Nephron (organoid): ENCODE results near the gene AMMECR1.

ENCODE experiments used
- H3K27ac Mint-ChIP-seq, 3 experiments: 2 replicates each; pipeline ENCODE4 v1.8.0; 2020; ENCODE audit warnings: mixed read lengths in 3 of 3, mild to moderate bottlenecking in 2 of 3, moderate library complexity in 1 of 3
- H3K27me3 Mint-ChIP-seq: 2 replicates; pipeline ENCODE4 v1.8.0; 2021; ENCODE audit warnings: low read depth, mild to moderate bottlenecking, moderate library complexity, mixed read lengths
- H3K36me3 Mint-ChIP-seq: 2 replicates; pipeline ENCODE4 v1.8.0; 2020; ENCODE audit warnings: low read depth, mixed read lengths
- H3K4me1 Mint-ChIP-seq: 2 replicates; pipeline ENCODE4 v1.8.0; 2020; ENCODE audit warnings: mixed read lengths
- H3K4me3 Mint-ChIP-seq, 3 experiments: 2 replicates each; pipeline ENCODE4 v1.8.0; 2020; ENCODE audit warnings: mild to moderate bottlenecking in 3 of 3, mixed read lengths in 3 of 3, moderate library complexity in 2 of 3
- H3K9me3 Mint-ChIP-seq: 2 replicates; pipeline ENCODE4 v1.8.0; 2020; ENCODE audit warnings: mixed read lengths
- TF ChIP-seq, protein P1 (sequence below), 3 experiments: fragments of 200-600 bp; sonication (generic); IDR thresholded peaks; one replicate each; pipeline ENCODE4 v1.5.0; 2021; ENCODE audit warnings: antibody characterized with exemption in 3 of 3; ENCODE audit not compliant: unreplicated experiment in 3 of 3

Gene AMMECR1

DNA sequence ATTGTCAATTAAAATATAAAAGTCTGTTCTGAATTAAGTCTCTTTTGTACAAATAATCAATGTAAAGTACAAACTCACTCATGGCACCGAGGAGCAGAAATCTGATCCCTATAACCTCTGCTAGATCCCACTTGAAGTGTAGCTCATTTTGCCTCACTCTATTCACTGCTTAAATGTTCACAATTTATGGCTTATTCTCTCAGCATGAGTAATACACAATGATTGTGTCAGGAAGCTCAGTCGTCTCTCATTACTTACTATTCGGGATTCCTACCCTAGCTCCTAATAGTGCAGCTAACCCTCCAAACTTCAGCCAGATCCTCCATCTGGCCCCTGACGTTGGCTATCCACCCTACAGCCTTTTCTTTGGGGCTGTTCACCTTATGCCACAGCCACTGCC lies 4.7 kb upstream of the AMMECR1 start:
- Mint-ChIP-seq H3K27me3 (no peaks in the 10 kb centered on the region), H3K9me3 (peaks cover 5% of the 10 kb centered on the region), H3K4me1 (peaks cover 44% of the 10 kb centered on the region), H3K27ac (no peak overlapping the region), H3K4me3 (no peak overlapping the region), H3K36me3 (no peaks in the 10 kb centered on the region)
- TF ChIP-seq, protein P1, sequence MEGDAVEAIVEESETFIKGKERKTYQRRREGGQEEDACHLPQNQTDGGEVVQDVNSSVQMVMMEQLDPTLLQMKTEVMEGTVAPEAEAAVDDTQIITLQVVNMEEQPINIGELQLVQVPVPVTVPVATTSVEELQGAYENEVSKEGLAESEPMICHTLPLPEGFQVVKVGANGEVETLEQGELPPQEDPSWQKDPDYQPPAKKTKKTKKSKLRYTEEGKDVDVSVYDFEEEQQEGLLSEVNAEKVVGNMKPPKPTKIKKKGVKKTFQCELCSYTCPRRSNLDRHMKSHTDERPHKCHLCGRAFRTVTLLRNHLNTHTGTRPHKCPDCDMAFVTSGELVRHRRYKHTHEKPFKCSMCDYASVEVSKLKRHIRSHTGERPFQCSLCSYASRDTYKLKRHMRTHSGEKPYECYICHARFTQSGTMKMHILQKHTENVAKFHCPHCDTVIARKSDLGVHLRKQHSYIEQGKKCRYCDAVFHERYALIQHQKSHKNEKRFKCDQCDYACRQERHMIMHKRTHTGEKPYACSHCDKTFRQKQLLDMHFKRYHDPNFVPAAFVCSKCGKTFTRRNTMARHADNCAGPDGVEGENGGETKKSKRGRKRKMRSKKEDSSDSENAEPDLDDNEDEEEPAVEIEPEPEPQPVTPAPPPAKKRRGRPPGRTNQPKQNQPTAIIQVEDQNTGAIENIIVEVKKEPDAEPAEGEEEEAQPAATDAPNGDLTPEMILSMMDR (IDR thresholded peaks at IDR 0.05; ENCODE audit: unreplicated experiment in 3 of 3) = no peak

DNA sequence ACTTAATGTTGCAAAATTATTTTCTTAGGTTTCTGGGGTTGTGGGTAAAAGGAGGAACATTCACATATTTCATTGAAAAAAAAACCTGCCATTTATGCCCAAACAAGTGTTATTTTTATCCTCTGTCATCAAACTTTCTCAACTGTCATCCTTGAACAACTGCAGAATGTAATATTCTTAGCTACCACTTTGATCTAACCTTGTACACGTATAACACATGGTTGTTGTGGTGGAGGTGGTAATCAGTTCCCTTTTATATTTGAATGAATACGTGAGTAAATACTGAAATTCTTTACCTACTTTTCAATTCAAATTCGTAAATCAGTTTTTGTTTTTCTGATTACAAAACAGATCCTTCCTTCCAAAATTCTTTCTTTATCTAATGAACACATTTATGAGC lies 3.8 kb upstream of the AMMECR1 start:
- Mint-ChIP-seq H3K27me3 (no peaks in the 10 kb centered on the region), H3K27ac (no peak overlapping the region), H3K36me3 (no peaks in the 10 kb centered on the region)

DNA sequence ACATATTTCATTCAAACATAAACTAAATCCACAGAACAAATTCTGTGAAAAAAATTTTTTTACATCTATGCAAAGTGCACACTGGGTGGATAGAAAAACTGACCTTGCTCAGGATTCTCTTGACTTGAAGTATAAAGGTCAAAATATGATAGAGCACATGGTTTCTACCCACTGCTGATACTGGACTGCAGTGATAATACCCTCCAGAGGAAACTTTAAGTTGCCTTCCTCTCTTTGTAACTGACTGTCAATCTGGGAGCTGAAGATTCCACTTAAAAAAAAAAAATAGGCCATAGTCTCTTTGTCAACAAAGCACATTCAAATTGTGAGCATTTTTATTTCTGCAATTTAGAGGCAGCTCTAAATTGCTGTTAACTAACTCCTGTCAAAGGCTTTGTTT lies 3.2 kb upstream of the AMMECR1 start:
- Mint-ChIP-seq H3K4me1 (peaks cover 49% of the 10 kb centered on the region), H3K27ac (peak overlapping the region in 1 of 3 experiments; percentile 89), H3K9me3 (peaks cover 5% of the 10 kb centered on the region), H3K36me3 (no peaks in the 10 kb centered on the region), H3K4me3 (no peak overlapping the region), H3K27me3 (no peaks in the 10 kb centered on the region)
- TF ChIP-seq, protein P1 (IDR thresholded peaks at IDR 0.05; ENCODE audit: unreplicated experiment in 3 of 3) = no peak

More for the DNA sequence above, 3.8 kb upstream of the AMMECR1 start:
- TF ChIP-seq, protein P1 (IDR thresholded peaks at IDR 0.05; ENCODE audit: unreplicated experiment in 3 of 3) = no peak
- Mint-ChIP-seq H3K4me1 (peaks cover 44% of the 10 kb centered on the region), H3K9me3 (peaks cover 5% of the 10 kb centered on the region), H3K4me3 (no peak overlapping the region)

DNA sequence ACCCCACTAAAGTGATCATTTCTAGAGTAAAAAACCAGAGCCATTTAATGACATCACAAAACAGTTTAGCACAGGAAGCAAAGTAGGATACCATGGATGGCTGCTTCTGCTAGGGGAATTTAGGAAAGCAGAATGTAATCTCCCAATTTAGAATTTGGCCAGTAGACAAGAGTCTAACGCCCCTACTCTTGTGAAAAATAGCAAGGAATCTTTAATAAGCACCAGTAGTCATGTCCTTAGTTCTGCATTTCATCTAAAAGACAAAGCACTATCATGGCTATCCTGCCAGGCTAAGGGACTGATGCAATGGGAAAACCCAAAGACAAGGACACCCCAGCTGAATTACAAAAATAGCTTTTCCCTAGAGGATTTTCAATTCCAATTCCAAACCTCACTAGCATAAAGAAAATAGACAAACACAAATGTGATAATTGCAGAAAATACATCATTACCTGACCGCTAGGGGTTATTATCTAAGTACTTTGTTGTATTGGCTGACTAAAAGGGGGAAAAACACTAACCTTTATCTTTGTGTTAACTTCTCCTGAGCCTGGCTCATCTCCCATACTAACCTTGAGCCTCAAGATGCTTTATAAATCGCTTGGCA lies 2.6 kb upstream of the AMMECR1 start:
- peak overlapping the region in 2 of 3 experiments; percentile 11 to 58 for H3K4me3 Mint-ChIP-seq

DNA sequence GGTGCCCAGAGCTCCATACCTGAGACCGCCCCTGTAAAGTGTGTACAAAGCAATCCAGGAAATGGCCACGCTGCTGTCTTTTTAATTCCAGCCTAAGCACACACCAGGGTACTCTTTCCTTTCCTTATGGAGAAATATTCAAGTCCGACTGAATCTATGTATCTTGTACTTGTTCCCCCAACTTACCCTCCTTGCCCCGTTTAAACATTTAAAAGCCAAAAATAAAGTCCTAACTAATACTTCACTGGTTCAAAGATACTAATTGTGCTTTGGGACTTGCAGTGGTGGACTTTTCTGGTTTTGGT lies 731 bp upstream of the AMMECR1 start:
- TF ChIP-seq, protein P1 (IDR thresholded peaks at IDR 0.05; ENCODE audit: unreplicated experiment in 3 of 3) = no peak
- no peaks in the 10 kb centered on the region for H3K27me3 Mint-ChIP-seq
- no peaks in the 10 kb centered on the region for H3K36me3 Mint-ChIP-seq
- H3K4me1 Mint-ChIP-seq = peaks cover 66% of the 10 kb centered on the region
- peak overlapping the region; percentile 89 to 94 (median 89) for H3K27ac Mint-ChIP-seq
- H3K9me3 Mint-ChIP-seq = no peaks in the 10 kb centered on the region
- H3K4me3 Mint-ChIP-seq = peak overlapping the region; percentile 92 to 97 (median 93)

More for the DNA sequence above, 2.6 kb upstream of the AMMECR1 start:
- H3K27me3 Mint-ChIP-seq = no peaks in the 10 kb centered on the region
- H3K36me3 Mint-ChIP-seq = no peaks in the 10 kb centered on the region
- TF ChIP-seq, protein P1 (IDR thresholded peaks at IDR 0.05; ENCODE audit: unreplicated experiment in 3 of 3) = no peak
- peaks cover 5% of the 10 kb centered on the region for H3K9me3 Mint-ChIP-seq
- H3K4me1 Mint-ChIP-seq = peaks cover 55% of the 10 kb centered on the region
- H3K27ac Mint-ChIP-seq = peak overlapping the region in 2 of 3 experiments; percentile 89 to 94
